GM10847 (cell line): ENCODE results near the gene TTC7B.

Source experiments
- POLR2A ChIP-seq: IDR thresholded peaks from 2 replicates; pipeline ENCODE4 v1.6.1; 2011; ENCODE audit not compliant: insufficient read length; ENCODE audit errors: extremely low read depth

The TTC7B gene

GRCh38 chr14:90561920-90562319 is 254.3 kb downstream of the TTC7B start:
- no peak for TF ChIP-seq POLR2A

- TF ChIP-seq POLR2A = no peak
These were observed 255.2 kb downstream of the TTC7B start for GRCh38 chr14:90560991-90561390.

- TF ChIP-seq POLR2A = no peak
These were observed 255.7 kb downstream of the TTC7B start for GRCh38 chr14:90560558-90560957.

GRCh38 chr14:90559811-90560492 is 256.3 kb downstream of the TTC7B start:
- TF ChIP-seq POLR2A = no peak

GRCh38 chr14:90558983-90559590 is 257.1 kb downstream of the TTC7B start:
- no peak for TF ChIP-seq POLR2A

GRCh38 chr14:90558041-90558982 is 257.9 kb downstream of the TTC7B start:
- no peak for TF ChIP-seq POLR2A

GRCh38 chr14:90557516-90557915 is 258.7 kb downstream of the TTC7B start:
- TF ChIP-seq POLR2A = no peak

- TF ChIP-seq POLR2A = no peak
These were observed 259.4 kb downstream of the TTC7B start for GRCh38 chr14:90556666-90557450.

- no peak for TF ChIP-seq POLR2A
These were observed 260.2 kb downstream of the TTC7B start for GRCh38 chr14:90556012-90556477.

GRCh38 chr14:90555126-90556011 is 260.9 kb downstream of the TTC7B start:
- TF ChIP-seq POLR2A = no peak

GRCh38 chr14:90554341-90554740 is 261.9 kb downstream of the TTC7B start:
- TF ChIP-seq POLR2A = no peak

GRCh38 chr14:90553921-90554336 is 262.3 kb downstream of the TTC7B start:
- TF ChIP-seq POLR2A = no peak

GRCh38 chr14:90553298-90553920 is 262.8 kb downstream of the TTC7B start:
- TF ChIP-seq POLR2A = no peak
